ENCODE measurements around the gene HECTD4. TPM values are rescaled to one million over a fixed set of nuclear protein-coding genes. Genes with fewer than 3 reads are reported as not detected.

The HECTD4 gene
- total and polyA plus RNA-seq, 9 of the 15 experiments (the other 6 are each of a cell fraction or from before 2014, with no cell fraction given): 3.5 to 33.3 (median 13.5) TPM

GRCh38 chr12:112261559-112261958 lies 120.7 kb downstream of the HECTD4 start:
- no peak for FAIRE-seq
- Histone ChIP-seq H2AFZ (ENCODE audit: low read depth, low read length) (no peak overlapping the region), H3K36me3 (ENCODE audit: control insufficient read depth, insufficient read depth, low read length) (peaks cover 46% of the 10 kb centered on the region; the same call in 2 of the 3 replicates), H3K4me2 (ENCODE audit: insufficient read depth, low read length) (no peak overlapping the region), H3K79me2 (ENCODE audit: control insufficient read depth, insufficient read depth, low read length) (no peaks in the 10 kb centered on the region), H3K4me1 (replicated peaks in 1 of 2; ENCODE audit: control insufficient read depth in 2 of 2, insufficient read depth in 2 of 2, low read length in 2 of 2) (no peaks in the 10 kb centered on the region), H3K27me3 (ENCODE audit: control insufficient read depth in 2 of 2, insufficient read depth in 2 of 2, low read length in 2 of 2) (no peaks in the 10 kb centered on the region), H3K9ac (ENCODE audit: insufficient read depth in 1 of 2, low read depth in 2 of 2, low read length in 2 of 2) (no peak overlapping the region), H3K27ac (ENCODE audit: extremely low read depth, low read depth, low read length) (no peak overlapping the region), H3K9me3 (replicated peaks; ENCODE audit: control insufficient read depth, insufficient read depth, low read depth, low read length) (no peaks in the 10 kb centered on the region), H3K4me3 (no peak overlapping the region), H4K20me1 (replicated peaks; ENCODE audit: control insufficient read depth, insufficient read depth, low read length) (no peaks in the 10 kb centered on the region), H3K9me1 (ENCODE audit: control insufficient read depth, insufficient read depth, low read length) (no peaks in the 10 kb centered on the region)
- DNase-seq (ENCODE audit: extremely low read depth in 1 of 4, low spot score in 3 of 4): peak; percentile 13 to 30 (median 20)
- TF ChIP-seq FOXK1 (CRISPR knock-in tag; IDR thresholded peaks at IDR 0.05; ENCODE audit: borderline replicate concordance) (no peak), CTCF (IDR thresholded peaks at IDR 0.05 in 2 of 3, conservative IDR thresholded peaks at IDR 0.05 in 1 of 3; ENCODE audit: insufficient read depth in 2 of 3, low read depth in 1 of 3, low read length in 3 of 3) (peak; percentile 23 to 42 (median 30); a peak in 2 of 6 replicates)
- in situ Hi-C loops (cut with MboI) (no loop called here), intact Hi-C loops (cut with micrococcal nuclease) (no loop called here)
- ATAC-seq: peak; percentile 78
- CTCF ChIA-PET (ENCODE audit: low intra/inter-chr PET ratio): no interaction called here
- no TSS peak for BruUV-seq (replicated peaks)
- POLR2A ChIA-PET: interaction anchor here (0.7 to 1.1 kb wide), 2 partner anchors 10 to 20 kb away, joined by 3 to 4 read pairs; no protein-coding TSS in a partner anchor
- WGBS (ENCODE audit: insufficient coverage, low coverage, missing lambda C conversion rate): 98% methylated on average over 3 of the region's 3 CpGs

- intact Hi-C loops (cut with micrococcal nuclease): no loop called here
- H3K27me3 ChIP-seq (ENCODE audit: control insufficient read depth in 2 of 2, insufficient read depth in 2 of 2, low read length in 2 of 2): no peaks in the 10 kb centered on the region
- H3K4me2 ChIP-seq (ENCODE audit: insufficient read depth, low read length): no peak overlapping the region
- H3K4me1 ChIP-seq (replicated peaks in 1 of 2; ENCODE audit: control insufficient read depth in 2 of 2, insufficient read depth in 2 of 2, low read length in 2 of 2): no peaks in the 10 kb centered on the region
- ChIA-PET CTCF (ENCODE audit: low intra/inter-chr PET ratio) (no interaction called here), POLR2A (interaction anchor here (0.5 to 1.9 kb wide), 2 partner anchors 10 to 15 kb away, joined by 3 to 5 read pairs; no protein-coding TSS in a partner anchor)
- no peak for DNase-seq (ENCODE audit: extremely low read depth in 1 of 4, low spot score in 3 of 4)
- no peaks in the 10 kb centered on the region for H3K9me3 ChIP-seq (replicated peaks; ENCODE audit: control insufficient read depth, insufficient read depth, low read depth, low read length)
- in situ Hi-C loops (cut with MboI): no loop called here
- peaks cover 51% of the 10 kb centered on the region; the same call in 2 of the 3 replicates for H3K36me3 ChIP-seq (ENCODE audit: control insufficient read depth, insufficient read depth, low read length)
- no peaks in the 10 kb centered on the region for H3K9me1 ChIP-seq (ENCODE audit: control insufficient read depth, insufficient read depth, low read length)
- no peak for FAIRE-seq
- H3K9ac ChIP-seq (ENCODE audit: insufficient read depth in 1 of 2, low read depth in 2 of 2, low read length in 2 of 2): no peak overlapping the region
- 100% methylated on average over 1 of the region's 1 CpG for WGBS (ENCODE audit: insufficient coverage, low coverage, missing lambda C conversion rate)
- no peaks in the 10 kb centered on the region for H4K20me1 ChIP-seq (replicated peaks; ENCODE audit: control insufficient read depth, insufficient read depth, low read length)
- H2AFZ ChIP-seq (ENCODE audit: low read depth, low read length): no peak overlapping the region
- TF ChIP-seq HLTF (IDR thresholded peaks at IDR 0.05) (no peak), ZC3H11A (IDR thresholded peaks at IDR 0.05; ENCODE audit: low read depth, low read length) (no peak), ELK1 (CRISPR knock-in tag; IDR thresholded peaks at IDR 0.05) (no peak), ARID1B (IDR thresholded peaks at IDR 0.05) (no peak)
- H3K27ac ChIP-seq (ENCODE audit: extremely low read depth, low read depth, low read length): no peak overlapping the region
- ATAC-seq: no peak
- BruUV-seq (replicated peaks): no TSS peak
- H3K4me3 ChIP-seq: no peak overlapping the region
- no peaks in the 10 kb centered on the region for H3K79me2 ChIP-seq (ENCODE audit: control insufficient read depth, insufficient read depth, low read length)
Observed at GRCh38 chr12:112258926-112259325, 123.3 kb downstream of the HECTD4 start.

Data from K562 (cell line).